ENCODE results near the gene SEMA3F. TPM values are rescaled to one million over a fixed set of nuclear protein-coding genes. Genes with fewer than 3 reads are reported as not detected.

Gene SEMA3F
- total RNA-seq, 1 experiment from 2014 or later = 69.6 TPM

- intact Hi-C loops (cut with micrococcal nuclease; ENCODE audit: unreplicated experiment) (loop anchor here (1.0 kb wide), 1 partner anchor 69 kb away; no protein-coding TSS in a partner anchor), in situ Hi-C loops (cut with HindIII; ENCODE audit: low pct_unique_long_range_greater_than_20kb, low sequenced_read_pairs) (no loop called here)
- TF ChIP-seq SIN3A (IDR thresholded peaks at IDR 0.05; ENCODE audit: borderline replicate concordance, insufficient read depth, low read depth, low read length) = no peak
- TF ChIP-seq POLR2AphosphoS5 (IDR thresholded peaks at IDR 0.05; ENCODE audit: low read depth, low read length) = peak; percentile 12; the same call in 1 of the 2 replicates
- Histone ChIP-seq H3K4me1 (ENCODE audit: control insufficient read depth, insufficient read depth, low read length) (peaks cover 21% of the 10 kb centered on the region), H3K9me3 (ENCODE audit: control insufficient read depth, insufficient read depth, low read depth, low read length) (no peaks in the 10 kb centered on the region), H3K36me3 (ENCODE audit: control insufficient read depth, insufficient read depth, low read length) (peaks cover 7% of the 10 kb centered on the region), H3K27me3 (ENCODE audit: control insufficient read depth, insufficient read depth, low read length) (no peaks in the 10 kb centered on the region), H3K4me3 (ENCODE audit: low read depth in 2 of 2, low read length in 2 of 2) (no peak overlapping the region), H3K27ac (ENCODE audit: low read length) (no peak overlapping the region)
- no TSS peak for BruUV-seq (replicated peaks)
- ChIA-PET POLR2A (interaction anchor here (0.5 to 0.6 kb wide), 2 partner anchors 21 to 106 kb away, joined by 4 to 8 read pairs; no protein-coding TSS in a partner anchor), CTCF (interaction anchor here (0.6 to 0.7 kb wide), 2 partner anchors 10 to 125 kb away, joined by 3 read pairs; no protein-coding TSS in a partner anchor)
- ATAC-seq = no peak
- no peak for DNase-seq (ENCODE audit: low read depth, low spot score)
Measured at GRCh38 chr3:50120364-50121071, 34.6 kb upstream of the SEMA3F start.

GRCh38 chr3:50121072-50122032, 33.8 kb upstream of the SEMA3F start:
- Histone ChIP-seq H3K36me3 (ENCODE audit: control insufficient read depth, insufficient read depth, low read length) (no peaks in the 10 kb centered on the region; the same call in none of the 2 replicates), H3K4me3 (ENCODE audit: low read depth in 2 of 2, low read length in 2 of 2) (no peak overlapping the region), H3K27ac (ENCODE audit: low read length) (peak overlapping the region; percentile 34; the same call in 1 of the 2 replicates), H3K9me3 (ENCODE audit: control insufficient read depth, insufficient read depth, low read depth, low read length) (no peaks in the 10 kb centered on the region), H3K4me1 (ENCODE audit: control insufficient read depth, insufficient read depth, low read length) (peaks cover 29% of the 10 kb centered on the region), H3K27me3 (ENCODE audit: control insufficient read depth, insufficient read depth, low read length) (no peaks in the 10 kb centered on the region)
- in situ Hi-C loops (cut with HindIII; ENCODE audit: low pct_unique_long_range_greater_than_20kb, low sequenced_read_pairs) (no loop called here), intact Hi-C loops (cut with micrococcal nuclease; ENCODE audit: unreplicated experiment) (loop anchor here (1.0 kb wide), 1 partner anchor 68 kb away; no protein-coding TSS in a partner anchor)
- TF ChIP-seq REST (IDR thresholded peaks at IDR 0.05; ENCODE audit: insufficient read depth in 1 of 2, low read depth in 2 of 2, low read length in 1 of 2) (no peak), SIN3A (IDR thresholded peaks at IDR 0.05; ENCODE audit: borderline replicate concordance, insufficient read depth, low read depth, low read length) (no peak), CTCF (IDR thresholded peaks at IDR 0.05) (peak; percentile 80), POLR2AphosphoS5 (IDR thresholded peaks at IDR 0.05; ENCODE audit: low read depth, low read length) (peak; percentile 73)
- ChIA-PET CTCF (interaction anchor here (0.6 kb wide), 1 partner anchor 124 kb away, joined by 3 read pairs; no protein-coding TSS in a partner anchor), POLR2A (interaction anchor here (0.5 to 0.6 kb wide), 2 partner anchors 22 to 105 kb away, joined by 4 to 8 read pairs; no protein-coding TSS in a partner anchor)
- peak; percentile 86 for ATAC-seq
- peak; percentile 32 for DNase-seq (ENCODE audit: low read depth, low spot score)
- no TSS peak for BruUV-seq (replicated peaks)
